Pericardium fibroblast (primary cell): Measurements from ENCODE around the gene SLC2A13. TPM values are rescaled to one million over a fixed set of nuclear protein-coding genes. Genes with fewer than 3 reads are reported as not detected.

Experiments used
- total RNA-seq: library from RNA; depleted of rRNA; stranded (reverse); fragments of >200 nt; gene quantifications from 2 replicates; pipeline ENCODE4 v1.2.3, GENCODE V29; 2015

The SLC2A13 gene
- 7.3 and 10.3 TPM in 2 replicates for total RNA-seq

DNA sequence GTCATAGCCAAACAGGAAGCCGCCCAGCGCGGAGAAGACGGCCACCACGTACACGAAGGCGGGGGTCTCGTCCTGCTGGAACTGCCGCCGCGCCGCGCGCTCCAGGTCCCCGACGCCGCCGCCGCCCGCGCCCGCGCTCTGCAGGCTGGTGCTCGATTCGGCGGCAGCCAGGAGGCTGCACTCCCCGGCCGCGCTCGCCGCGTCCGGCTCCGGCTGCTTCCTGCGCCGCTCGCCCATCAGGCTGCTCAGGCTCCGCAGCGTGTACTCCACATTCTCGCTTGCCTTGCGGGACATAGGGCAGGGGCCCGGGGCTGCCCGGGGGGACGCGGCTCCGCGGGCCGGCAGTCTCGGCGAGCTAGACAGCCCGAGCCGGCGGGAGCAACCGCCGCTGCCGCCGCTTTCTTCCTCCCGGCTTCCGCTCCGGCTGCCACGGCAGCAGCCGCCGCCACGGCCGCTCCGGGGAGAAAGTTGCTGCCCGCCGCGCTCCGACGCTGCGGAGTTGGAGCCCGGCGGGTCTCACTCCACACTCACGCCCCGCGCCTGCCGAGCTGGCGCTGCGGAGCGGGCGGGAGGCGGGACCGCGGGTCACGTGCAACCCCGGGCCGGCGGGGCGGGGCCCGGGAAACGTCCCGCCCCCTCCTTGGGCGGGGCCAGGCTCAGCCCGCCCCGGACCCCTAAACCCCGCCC, at the start of gene SLC2A13:
TSS of gene SLC2A13 (minus strand) at position 567 of the 687 bp plus-strand sequence. CDS start at position 294, 273 bp downstream.

Other genes starting within 250 kb of the SLC2A13 start
- gene LRRK2, start 118.9 kb upstream of the SLC2A13 start, total RNA-seq = 0.93 and 1.9 TPM in 2 replicates